PC-3 (cell line): Measurements from ENCODE around the gene CYP46A1. TPM values are rescaled to one million over a fixed set of nuclear protein-coding genes. Genes with fewer than 3 reads are reported as not detected.
A peak's percentile ranks its signal among the peaks of the same experiment; 100 is the strongest.

Experiments used
- ATAC-seq: fragments of 200-7000 bp; cut with Tn5 transposase; 2 replicates; pipeline ENCODE4 v1.9.1; 2020; ENCODE audit warnings: mild to moderate bottlenecking, moderate library complexity
- BruUV-seq: library from RNA; stranded (reverse); fragments of 400-500 nt; replicated peaks from 2 replicates; lab custom pipeline; 2021; lab: Mats Ljungman, UMichigan
- CTCF ChIA-PET: fragments of 300-600 bp; sonication (Branson Sonifier 250); formaldehyde crosslinking; loops from one replicate; lab custom pipeline; 2022; ENCODE audit warnings: antibody characterized with exemption; lab: Charles Lee
- POLR2A ChIA-PET: fragments of 300-600 bp; sonication (Branson Sonifier 250); formaldehyde crosslinking; loops from one replicate; lab custom pipeline; 2022; ENCODE audit warnings: antibody characterized with exemption; ENCODE audit not compliant: unreplicated experiment; lab: Charles Lee
- DNase-seq: peaks from one replicate; pipeline ENCODE4 v3.0.0-alpha.2; 2015
- H2AFZ ChIP-seq: fragments of 300-600 bp; sonication (generic); 2 replicates; pipeline ENCODE4 v1.6.0; 2016; ENCODE audit warnings: antibody characterized with exemption, low read length
- H3F3A ChIP-seq: fragments of 300-600 bp; sonication (generic); one replicate; pipeline ENCODE4 v1.6.0; 2017; ENCODE audit warnings: antibody characterized with exemption, low read length, control low read depth, mild to moderate bottlenecking; ENCODE audit not compliant: unreplicated experiment
- H3K27ac ChIP-seq: fragments of 300-600 bp; sonication (generic); 2 replicates; pipeline ENCODE4 v1.5.1; 2016; ENCODE audit warnings: mild to moderate bottlenecking, low read length
- H3K27me3 ChIP-seq: fragments of 300-600 bp; sonication (generic); 2 replicates; pipeline ENCODE4 v1.6.1; 2016; ENCODE audit warnings: low read length, mixed read lengths
- H3K36me3 ChIP-seq: fragments of 300-600 bp; sonication (generic); 2 replicates; pipeline ENCODE4 v1.6.1; 2016; ENCODE audit warnings: low read depth, mixed run types, low read length, mixed read lengths
- H3K4me1 ChIP-seq: fragments of 300-600 bp; sonication (generic); 2 replicates; pipeline ENCODE4 v1.5.1; 2016; ENCODE audit warnings: low read length; ENCODE audit not compliant: insufficient read depth
- H3K4me2 ChIP-seq: fragments of 300-600 bp; sonication (generic); 2 replicates; pipeline ENCODE4 v1.6.0; 2016; ENCODE audit warnings: low read length
- H3K4me3 ChIP-seq: fragments of 300-600 bp; sonication (generic); 2 replicates; pipeline ENCODE4 v1.5.1; 2016; ENCODE audit warnings: mild to moderate bottlenecking, low read length, mixed read lengths
- H3K79me2 ChIP-seq: fragments of 300-600 bp; sonication (generic); 2 replicates; pipeline ENCODE4 v1.6.1; 2017; ENCODE audit warnings: low read length, mixed read lengths
- H3K9ac ChIP-seq: fragments of 300-600 bp; sonication (generic); 2 replicates; pipeline ENCODE4 v1.6.0; 2016; ENCODE audit warnings: mild to moderate bottlenecking, low read length
- H3K9me2 ChIP-seq: fragments of 300-600 bp; sonication (generic); replicated peaks from 2 replicates; pipeline ENCODE4 v1.6.1; 2016; ENCODE audit warnings: mixed run types, low read length, mixed read lengths
- H3K9me3 ChIP-seq: fragments of 300-600 bp; sonication (generic); 2 replicates; pipeline ENCODE4 v1.6.1; 2016; ENCODE audit warnings: low read length, mixed read lengths
- H4K20me1 ChIP-seq: fragments of 300-600 bp; sonication (generic); 2 replicates; pipeline ENCODE4 v1.6.1; 2016; ENCODE audit warnings: low read length, mixed read lengths
- CTCF ChIP-seq: fragments of 300-600 bp; sonication (generic); conservative IDR thresholded peaks from 2 replicates; pipeline ENCODE4 v1.5.1; 2017; ENCODE audit warnings: antibody characterized with exemption, low read depth, mild to moderate bottlenecking, low read length
- EZH2 ChIP-seq: fragments of 300-600 bp; sonication (generic); IDR thresholded peaks from one replicate; pipeline ENCODE4 v1.6.1; 2017; ENCODE audit warnings: antibody characterized with exemption, mild to moderate bottlenecking, low read length; ENCODE audit not compliant: unreplicated experiment
- EZH2phosphoT487 ChIP-seq: fragments of 300-600 bp; sonication (generic); IDR thresholded peaks from 2 replicates; pipeline ENCODE4 v1.6.1; 2018; ENCODE audit warnings: mild to moderate bottlenecking, antibody characterized with exemption, low read length, borderline replicate concordance
- intact Hi-C: fragments of 100-400 bp; cut with micrococcal nuclease; formaldehyde crosslinking; loops from 2 replicates; pipeline ENCODE4 v1.9.0; 2023
- total RNA-seq: library from RNA; depleted of rRNA; stranded (reverse); fragments of >200 nt; gene quantifications from 2 replicates; pipeline ENCODE4 v1.2.3, GENCODE V29; 2014

Gene CYP46A1
- total RNA-seq, 1 experiment from 2014 or later = 1.2 TPM

GRCh38 chr14:99676657-99677056 is 7.4 kb upstream of the CYP46A1 start:
- CTCF ChIA-PET = no interaction called here
- no peaks in the 10 kb centered on the region for H3K79me2 ChIP-seq
- no peak overlapping the region for H3K9ac ChIP-seq
- no peak for ATAC-seq
- H3K27me3 ChIP-seq = no peaks in the 10 kb centered on the region
- H3K4me1 ChIP-seq = no peaks in the 10 kb centered on the region; the same call in 1 of the 2 replicates
- no peaks in the 10 kb centered on the region for H4K20me1 ChIP-seq
- H3F3A ChIP-seq = no peaks in the 10 kb centered on the region
- H3K4me3 ChIP-seq = no peak overlapping the region
- TF ChIP-seq CTCF (no peak), EZH2phosphoT487 (no peak), EZH2 (no peak)
- H2AFZ ChIP-seq = no peak overlapping the region
- POLR2A ChIA-PET = no interaction called here
- no TSS peak for BruUV-seq
- peaks cover 18% of the 10 kb centered on the region; the same call in 1 of the 2 replicates for H3K9me3 ChIP-seq
- no peak overlapping the region for H3K27ac ChIP-seq
- no peaks in the 10 kb centered on the region for H3K36me3 ChIP-seq
- H3K9me2 ChIP-seq = no peaks in the 10 kb centered on the region
- DNase-seq = peak; percentile 37
- intact Hi-C loops = no loop called here
- no peak overlapping the region for H3K4me2 ChIP-seq

GRCh38 chr14:99677231-99678140 is 6.6 kb upstream of the CYP46A1 start:
- no peaks in the 10 kb centered on the region for H3K27me3 ChIP-seq
- H3K9me2 ChIP-seq = no peaks in the 10 kb centered on the region
- ATAC-seq (no peak), DNase-seq (no peak)
- no peaks in the 10 kb centered on the region for H3F3A ChIP-seq
- BruUV-seq = no TSS peak
- peaks cover 18% of the 10 kb centered on the region; the same call in 1 of the 2 replicates for H3K9me3 ChIP-seq
- H2AFZ ChIP-seq = no peak overlapping the region
- H4K20me1 ChIP-seq = no peaks in the 10 kb centered on the region
- no peaks in the 10 kb centered on the region for H3K79me2 ChIP-seq
- no peak overlapping the region for H3K4me3 ChIP-seq
- no peak overlapping the region for H3K27ac ChIP-seq
- no peaks in the 10 kb centered on the region for H3K36me3 ChIP-seq
- H3K4me2 ChIP-seq = no peak overlapping the region
- no peaks in the 10 kb centered on the region; the same call in 1 of the 2 replicates for H3K4me1 ChIP-seq
- POLR2A ChIA-PET = no interaction called here
- TF ChIP-seq EZH2 (no peak), EZH2phosphoT487 (no peak), CTCF (no peak)
- no peak overlapping the region for H3K9ac ChIP-seq
- CTCF ChIA-PET = no interaction called here
- intact Hi-C loops = no loop called here

- Histone ChIP-seq H3K9me3 (peaks cover 18% of the 10 kb centered on the region; the same call in 1 of the 2 replicates), H3K27me3 (no peaks in the 10 kb centered on the region), H3F3A (no peaks in the 10 kb centered on the region), H3K9me2 (no peaks in the 10 kb centered on the region), H3K4me2 (no peak overlapping the region), H3K4me3 (no peak overlapping the region), H3K9ac (no peak overlapping the region), H2AFZ (no peak overlapping the region), H3K4me1 (no peaks in the 10 kb centered on the region; the same call in 1 of the 2 replicates), H3K79me2 (no peaks in the 10 kb centered on the region), H3K36me3 (no peaks in the 10 kb centered on the region), H3K27ac (no peak overlapping the region), H4K20me1 (no peaks in the 10 kb centered on the region)
- BruUV-seq = no TSS peak
- no peak for TF ChIP-seq EZH2
- intact Hi-C loops = no loop called here
- ATAC-seq (no peak), DNase-seq (no peak)
- CTCF ChIA-PET = no interaction called here
- POLR2A ChIA-PET = no interaction called here
These were observed 5.9 kb upstream of the CYP46A1 start for GRCh38 chr14:99678198-99678597.
